Ovary (tissue), 3 donors: ENCODE results near the gene NEU4.

Experiments
- EP300 ChIP-seq: sonication (generic); formaldehyde crosslinking; IDR thresholded peaks from one replicate; pipeline ENCODE4 v1.6.1; 2017; ENCODE audit warnings: antibody characterized with exemption
- POLR2A ChIP-seq: fragments of 450-650 bp; IDR thresholded peaks from one replicate; pipeline ENCODE4 v1.6.1; 2017; ENCODE audit warnings: antibody characterized with exemption, mild to moderate bottlenecking, moderate library complexity
- TF ChIP-seq, protein P1 (sequence below), 3 donors: fragments of 450-650 bp in 2 of 3; fragments of 200-600 bp in 1 of 3; IDR thresholded peaks; one replicate each; pipeline versions ENCODE4 v1.5.1 to v1.8.0; 2016 to 2022; ENCODE audit warnings: antibody characterized with exemption in 3 of 3, mild to moderate bottlenecking in 1 of 3
- donor health status: DM: no; HTN: no; CAD: no.

DNA sequence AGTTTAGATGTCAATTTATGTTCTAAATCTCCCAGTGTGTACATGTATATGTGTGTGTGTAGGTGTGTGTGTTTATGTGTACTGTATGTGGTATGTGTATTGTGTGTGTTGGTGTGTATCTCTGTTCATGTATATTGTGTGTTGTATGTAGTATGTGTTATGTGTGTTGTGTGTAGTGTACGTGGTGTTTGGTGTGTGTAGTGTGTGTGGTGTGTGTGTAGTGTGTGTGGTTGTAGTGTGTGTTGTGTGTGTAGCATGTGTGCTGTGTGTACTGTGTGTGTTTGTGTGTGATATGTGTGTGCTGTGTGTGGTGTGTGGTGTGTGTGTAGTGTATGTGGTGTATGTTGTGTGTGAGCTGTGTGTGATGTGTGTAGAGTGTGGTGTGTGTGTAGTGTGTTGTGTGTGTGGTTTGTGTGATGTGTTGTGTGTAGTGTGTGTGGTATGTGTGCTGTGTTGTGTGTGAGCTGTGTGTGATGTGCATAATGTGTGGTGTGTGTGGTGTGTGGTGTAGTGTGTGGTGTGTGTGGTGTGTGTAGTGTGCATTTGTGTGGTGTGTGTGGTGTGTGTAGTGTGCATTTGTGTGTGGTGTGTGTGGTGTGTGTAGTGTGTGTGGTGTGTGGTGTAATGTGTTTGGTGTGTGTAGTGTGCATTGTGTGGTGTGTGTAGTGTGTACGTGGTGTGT lies 55.3 kb downstream of the NEU4 start:
- TF ChIP-seq, protein P1, sequence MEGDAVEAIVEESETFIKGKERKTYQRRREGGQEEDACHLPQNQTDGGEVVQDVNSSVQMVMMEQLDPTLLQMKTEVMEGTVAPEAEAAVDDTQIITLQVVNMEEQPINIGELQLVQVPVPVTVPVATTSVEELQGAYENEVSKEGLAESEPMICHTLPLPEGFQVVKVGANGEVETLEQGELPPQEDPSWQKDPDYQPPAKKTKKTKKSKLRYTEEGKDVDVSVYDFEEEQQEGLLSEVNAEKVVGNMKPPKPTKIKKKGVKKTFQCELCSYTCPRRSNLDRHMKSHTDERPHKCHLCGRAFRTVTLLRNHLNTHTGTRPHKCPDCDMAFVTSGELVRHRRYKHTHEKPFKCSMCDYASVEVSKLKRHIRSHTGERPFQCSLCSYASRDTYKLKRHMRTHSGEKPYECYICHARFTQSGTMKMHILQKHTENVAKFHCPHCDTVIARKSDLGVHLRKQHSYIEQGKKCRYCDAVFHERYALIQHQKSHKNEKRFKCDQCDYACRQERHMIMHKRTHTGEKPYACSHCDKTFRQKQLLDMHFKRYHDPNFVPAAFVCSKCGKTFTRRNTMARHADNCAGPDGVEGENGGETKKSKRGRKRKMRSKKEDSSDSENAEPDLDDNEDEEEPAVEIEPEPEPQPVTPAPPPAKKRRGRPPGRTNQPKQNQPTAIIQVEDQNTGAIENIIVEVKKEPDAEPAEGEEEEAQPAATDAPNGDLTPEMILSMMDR (IDR thresholded peaks at IDR 0.05) = no peak
- TF ChIP-seq EP300 (no peak), POLR2A (no peak)
